KG1 (cell line): Measurements from ENCODE around the gene LATS1.
"Not testable (repeated sequence)": the region's sequence is repeated elsewhere in the genome, so short reads cannot be mapped to it uniquely, and the experiment has no call there.

Source experiments
- DNase-seq: peaks from one replicate; lab custom pipeline; 2025; lab: John Stamatoyannopoulos, UW

LATS1 gene

GRCh38 chr6:149717588-149718458 is at the start of gene LATS1:
TSS of gene LATS1 (minus strand) at chr6:149718101. CDS start at chr6:149702126, 15,975 bp downstream.
- DNase-seq: peak; percentile 64

- no peak for DNase-seq
These were observed 48.4 kb upstream of the LATS1 start for GRCh38 chr6:149766156-149766769.

DNA sequence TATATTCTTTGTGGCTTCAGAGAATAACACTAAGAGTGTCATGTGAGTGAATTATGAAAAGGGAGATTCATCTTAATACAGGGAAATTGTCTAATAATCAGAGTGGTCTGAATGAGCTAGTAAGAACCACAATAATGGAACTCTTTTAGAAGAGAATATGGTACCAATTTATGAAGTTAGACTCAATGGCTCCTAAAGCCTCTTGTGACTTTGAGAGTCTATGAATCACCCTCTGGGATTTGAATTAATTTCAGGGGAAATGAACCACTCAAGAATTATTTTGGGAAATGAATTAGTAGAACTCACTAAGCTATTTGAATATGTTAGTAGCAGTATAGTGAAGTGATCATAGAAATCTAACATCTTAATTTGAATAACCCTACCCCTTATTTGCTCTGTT is 46.0 kb upstream of the LATS1 start:
- DNase-seq: no peak

DNA sequence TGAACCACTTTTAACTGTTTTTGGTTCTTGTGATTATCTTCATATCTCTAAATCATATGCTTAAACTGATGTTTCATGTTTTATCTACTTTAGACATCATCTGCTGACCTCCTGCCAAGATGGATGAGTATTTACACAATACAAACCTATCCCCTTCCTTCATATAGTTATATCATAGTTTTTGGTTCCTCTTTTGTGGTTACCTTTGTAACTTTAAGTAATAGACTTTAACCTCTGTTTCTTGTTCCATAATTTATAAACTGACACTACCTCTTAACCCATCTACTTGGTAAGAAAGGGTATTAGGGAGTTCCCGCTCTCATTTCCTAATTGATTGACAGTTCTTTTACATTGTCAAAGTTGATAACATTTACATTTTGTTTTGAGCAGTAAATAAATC is 43.5 kb upstream of the LATS1 start:
- no peak for DNase-seq

- no peak for DNase-seq
These were observed 38.3 kb upstream of the LATS1 start for GRCh38 chr6:149756261-149756636.

DNA sequence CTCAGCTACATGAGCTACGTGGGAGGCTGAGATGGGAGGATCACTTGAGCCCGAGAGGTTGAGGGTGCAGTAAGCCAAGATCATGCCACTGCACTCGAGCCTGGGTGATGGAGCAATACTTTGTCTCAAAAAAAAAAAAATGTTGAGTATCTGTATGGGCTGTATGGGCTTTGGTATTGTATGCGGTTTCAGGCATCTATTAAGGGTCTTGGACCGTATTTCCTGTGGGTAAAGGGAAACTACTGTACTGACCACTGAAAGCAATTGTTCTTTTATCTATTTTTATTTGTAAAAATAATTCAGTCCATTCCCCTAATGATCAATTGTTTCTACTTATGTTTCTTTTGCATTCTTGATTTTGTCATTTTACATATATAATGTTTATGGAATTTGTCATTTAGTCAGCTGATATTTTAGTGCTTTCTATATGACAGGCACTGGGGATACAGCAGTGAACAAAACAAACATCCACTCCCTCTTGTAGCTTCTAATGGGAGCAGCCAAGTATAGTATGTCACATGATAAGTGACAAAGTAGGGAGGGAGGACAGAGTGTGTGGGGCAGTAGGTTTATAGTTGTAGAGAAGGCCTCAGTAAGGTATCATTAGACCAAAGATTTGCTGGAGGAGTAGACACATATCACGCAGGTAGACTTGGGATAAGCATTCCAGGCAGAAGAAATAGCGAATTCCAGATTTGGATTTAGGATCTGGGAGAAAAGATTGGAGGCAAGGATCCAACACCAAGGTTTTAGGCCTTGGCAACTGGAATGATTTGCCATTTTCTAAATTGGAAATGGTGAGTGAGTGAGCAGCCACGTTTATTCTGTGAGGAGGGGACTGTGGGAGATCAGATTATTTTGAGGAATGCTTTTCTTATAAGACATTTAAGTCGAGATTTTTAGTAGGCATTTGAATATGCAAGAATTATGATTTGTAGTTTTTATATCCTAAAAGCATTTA is 37.7 kb upstream of the LATS1 start:
- DNase-seq: no peak

- DNase-seq: no peak
These were observed 36.6 kb upstream of the LATS1 start for GRCh38 chr6:149754548-149754947.

GRCh38 chr6:149753374-149753637 is 35.4 kb upstream of the LATS1 start:
- DNase-seq: not testable (repeated sequence)

GRCh38 chr6:149752600-149753373 is 34.9 kb upstream of the LATS1 start:
- no peak for DNase-seq

DNA sequence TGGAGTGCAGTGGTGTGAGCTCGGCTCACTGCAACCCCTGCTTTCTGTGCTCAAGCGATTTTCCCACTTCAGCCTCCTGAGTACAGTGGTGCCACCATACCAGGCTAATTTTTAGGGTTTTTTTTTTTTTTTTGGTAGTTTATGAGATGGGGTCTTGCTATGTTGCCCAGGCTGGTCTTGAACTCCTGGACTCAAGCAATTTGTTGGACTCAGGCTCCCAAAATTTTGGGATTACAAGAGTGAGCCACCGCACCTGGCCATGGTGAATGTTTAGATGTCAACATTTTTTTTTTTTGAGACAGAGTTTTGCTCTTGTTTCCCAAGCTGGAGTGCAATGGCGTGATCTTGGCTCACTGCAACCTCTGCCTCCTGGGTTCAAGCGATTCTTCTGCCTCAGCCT is 34.0 kb upstream of the LATS1 start:
- DNase-seq: not testable (repeated sequence)

GRCh38 chr6:149751239-149751638 is 33.3 kb upstream of the LATS1 start:
- DNase-seq: no peak

DNA sequence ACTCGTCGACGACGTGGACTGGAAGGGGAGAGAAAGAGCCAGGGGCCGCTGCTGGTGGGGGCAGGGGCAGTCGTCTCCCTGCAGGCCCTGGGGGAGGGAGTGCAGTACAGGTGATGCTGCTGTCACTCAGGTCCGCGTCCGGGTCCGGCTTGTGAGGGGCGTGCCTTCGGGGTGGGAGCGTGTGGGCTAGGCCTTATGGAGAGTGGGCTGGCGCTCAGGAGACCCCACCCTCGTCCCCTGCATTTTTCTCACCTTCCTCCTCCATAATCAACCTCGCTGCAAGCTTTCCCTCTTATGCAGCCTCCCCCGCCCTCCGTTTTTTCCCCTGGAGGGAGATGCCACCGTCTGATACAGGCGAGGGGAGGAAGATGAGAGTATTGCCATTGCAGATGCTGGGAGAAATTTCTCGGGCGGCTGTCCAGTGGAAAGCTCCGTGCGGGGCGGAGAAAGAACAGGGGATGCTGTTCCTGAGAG is 32.3 kb upstream of the LATS1 start:
- DNase-seq: no peak

GRCh38 chr6:149749594-149750135 is 31.8 kb upstream of the LATS1 start, which contains the start of gene PCMT1:
TSS of gene PCMT1 (plus strand) at chr6:149749741. CDS start at chr6:149749902, 161 bp downstream.
- peak; percentile 88 for DNase-seq

DNA sequence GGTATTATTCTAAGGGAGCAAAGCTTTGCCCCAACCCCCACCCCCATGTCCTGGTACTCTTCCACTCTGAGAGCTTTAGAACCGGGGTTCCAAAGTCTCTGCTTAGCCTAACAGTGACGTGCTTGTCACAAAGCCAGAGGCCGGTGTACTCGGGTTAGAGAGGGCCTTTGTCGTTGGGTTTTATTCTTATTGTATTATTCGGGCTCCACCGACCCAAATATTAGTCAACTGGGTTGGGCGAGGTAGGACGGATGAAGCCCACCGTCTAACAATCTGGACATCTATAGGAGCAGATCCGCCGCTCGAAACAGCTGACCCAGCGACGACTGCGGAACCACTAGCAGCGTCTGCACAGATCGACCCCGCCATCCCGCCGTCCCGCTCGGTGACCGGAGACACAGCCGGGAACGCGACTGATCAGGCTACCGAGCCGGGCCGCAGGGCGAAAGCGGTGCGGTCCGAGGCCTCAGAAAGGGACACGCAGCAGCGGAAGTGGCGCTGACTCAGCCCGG is 31.2 kb upstream of the LATS1 start:
- DNase-seq: not testable (repeated sequence)

DNA sequence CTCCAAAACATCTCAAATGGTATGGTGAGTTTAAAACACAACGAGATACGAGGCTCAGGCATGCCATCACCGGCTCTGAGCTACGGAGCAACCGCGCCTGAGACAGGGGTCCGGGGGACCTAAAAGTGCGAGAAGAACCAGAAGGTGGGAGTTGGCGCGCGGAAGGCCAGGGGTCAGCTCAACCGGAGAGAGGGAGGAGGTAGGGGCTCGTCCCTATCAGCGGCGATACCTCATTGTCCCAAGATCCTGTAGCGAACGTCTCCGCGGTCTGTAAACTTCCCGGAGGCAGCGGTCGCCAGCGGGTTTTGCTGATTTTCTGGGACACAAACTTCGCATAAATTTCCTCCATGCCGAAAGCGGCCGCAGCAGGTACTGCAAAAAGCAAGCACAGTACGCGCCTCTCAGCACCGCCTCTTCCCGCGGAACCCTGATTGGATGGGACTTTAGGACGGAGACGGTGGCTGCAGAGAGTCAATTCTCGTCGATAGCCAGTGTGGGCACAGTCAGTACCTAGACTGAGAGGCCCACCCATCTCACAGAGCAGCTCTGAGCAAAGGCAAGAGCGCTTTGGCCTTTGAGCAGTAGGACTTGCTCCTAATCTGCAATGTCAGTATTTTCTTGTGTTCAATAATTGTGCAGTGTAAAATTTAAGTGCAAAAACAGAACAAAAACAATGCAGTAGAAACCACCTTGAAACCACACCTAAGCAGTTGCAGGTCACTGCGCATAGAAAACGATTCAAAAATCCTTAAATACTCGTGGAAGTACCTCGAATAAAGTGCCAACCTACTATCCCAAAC is 28.4 kb upstream of the LATS1 start, which contains the start of gene NUP43:
TSS of gene NUP43 (minus strand) at position 383 of the 800 bp plus-strand sequence. CDS start at position 349, 34 bp downstream.
- DNase-seq: peak; percentile 96

- DNase-seq: not testable (repeated sequence)
These were observed 27.4 kb upstream of the LATS1 start for GRCh38 chr6:149745252-149745651.

DNA sequence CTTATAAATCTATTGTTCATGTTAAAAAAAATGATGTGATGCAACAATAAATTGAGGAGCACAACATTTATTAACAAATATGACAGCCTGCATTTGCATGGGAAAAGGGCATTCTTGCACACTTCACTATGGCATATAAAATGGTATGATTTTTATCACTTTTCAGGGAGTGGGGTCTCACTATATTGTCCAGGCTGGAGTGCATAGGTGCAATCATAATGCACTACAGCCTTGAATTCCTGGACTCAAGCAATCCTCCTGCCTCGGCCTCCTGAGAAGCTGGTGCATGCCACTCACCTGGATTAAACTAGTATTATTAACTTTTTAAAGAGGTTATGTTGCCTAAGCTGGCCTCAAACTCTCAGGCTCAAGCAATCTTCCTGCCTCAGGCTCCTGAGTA is 17.0 kb upstream of the LATS1 start:
- DNase-seq: no peak

GRCh38 chr6:149733089-149733720 is 15.3 kb upstream of the LATS1 start:
- DNase-seq: no peak

GRCh38 chr6:149729824-149730223 is 11.9 kb upstream of the LATS1 start:
- DNase-seq: no peak
